Common myeloid progenitor, CD34-positive (primary cell): Measurements from ENCODE around the gene WWOX.

Experiments used
- CTCF ChIA-PET: fragments of 350-600 bp; sonication (Branson Sonifier 250); formaldehyde crosslinking; loops from one replicate; lab custom pipeline; 2021; ENCODE audit warnings: antibody characterized with exemption; lab: Charles Lee
- POLR2A ChIA-PET: fragments of 350-600 bp; sonication (Branson Sonifier 250); formaldehyde crosslinking; loops from one replicate; lab custom pipeline; 2021; ENCODE audit warnings: antibody characterized with exemption; lab: Charles Lee
- DNase-seq, 3 donors: peaks; one replicate each; pipeline versions ENCODE4 v3.0.0 to v3.0.0-alpha.2; 2013
- H3K27ac ChIP-seq, 2 experiments: 1 replicate in 1 of 2; 2 replicates in 1 of 2; pipeline ENCODE4 v1.7.0; 2013; ENCODE audit warnings: inconsistent platforms in 2 of 2, low read length in 2 of 2, mild to moderate bottlenecking in 2 of 2, low read depth in 1 of 2, moderate library complexity in 1 of 2; ENCODE audit not compliant: severe bottlenecking in 2 of 2, insufficient read depth in 1 of 2, poor library complexity in 1 of 2
- H3K27me3 ChIP-seq, 5 experiments: replicated peaks in 2 of 5; 1 replicate in 3 of 5; 2 replicates in 2 of 5; pipeline versions ENCODE4 v1.6.1 to v1.7.0; 2013; ENCODE audit warnings: low read length in 4 of 5, mild to moderate bottlenecking in 2 of 5, moderate library complexity in 2 of 5, inconsistent platforms in 1 of 5; ENCODE audit not compliant: insufficient read depth in 5 of 5, control insufficient read depth in 4 of 5
- H3K36me3 ChIP-seq, 4 experiments: 1 replicate in 2 of 4; 2 replicates in 2 of 4; pipeline versions ENCODE4 v1.6.1 to v1.7.0; 2013; ENCODE audit warnings: low read length in 3 of 4, control low read depth in 1 of 4, mild to moderate bottlenecking in 1 of 4; ENCODE audit not compliant: control insufficient read depth in 4 of 4, insufficient read depth in 4 of 4
- H3K4me1 ChIP-seq, 4 experiments: 1 replicate in 3 of 4; 2 replicates in 1 of 4; pipeline versions ENCODE4 v1.6.1 to v1.7.1; 2013; ENCODE audit warnings: low read length in 3 of 4, mild to moderate bottlenecking in 3 of 4, control low read depth in 1 of 4, inconsistent platforms in 1 of 4, moderate library complexity in 1 of 4; ENCODE audit not compliant: control insufficient read depth in 4 of 4, insufficient read depth in 4 of 4; ENCODE audit errors: control extremely low read depth in 1 of 4
- H3K4me3 ChIP-seq, 7 experiments: 1 replicate in 4 of 7; 2 replicates in 3 of 7; pipeline versions ENCODE4 v1.5.1 to v1.7.0; 2013; ENCODE audit warnings: mild to moderate bottlenecking in 7 of 7, low read length in 6 of 7, moderate library complexity in 6 of 7, inconsistent platforms in 2 of 7, low read depth in 2 of 7, control low read depth in 1 of 7; ENCODE audit not compliant: insufficient read depth in 4 of 7, control insufficient read depth in 1 of 7; ENCODE audit errors: extremely low read depth in 1 of 7
- H3K9me3 ChIP-seq, 5 experiments: 1 replicate in 4 of 5; 2 replicates in 1 of 5; pipeline versions ENCODE4 v1.6.1 to v1.7.1; 2013; ENCODE audit warnings: low read length in 4 of 5, mild to moderate bottlenecking in 2 of 5, inconsistent platforms in 1 of 5, low read depth in 1 of 5, moderate library complexity in 1 of 5; ENCODE audit not compliant: control insufficient read depth in 4 of 5, insufficient read depth in 2 of 5; ENCODE audit errors: control extremely low read depth in 1 of 5
- WGBS: methylation state at CpG from one replicate; pipeline ENCODE4 v1.1.5; 2013; ENCODE audit not compliant: insufficient coverage; 5-methylcytosine and 5-hydroxymethylcytosine counted together

WWOX gene

DNA sequence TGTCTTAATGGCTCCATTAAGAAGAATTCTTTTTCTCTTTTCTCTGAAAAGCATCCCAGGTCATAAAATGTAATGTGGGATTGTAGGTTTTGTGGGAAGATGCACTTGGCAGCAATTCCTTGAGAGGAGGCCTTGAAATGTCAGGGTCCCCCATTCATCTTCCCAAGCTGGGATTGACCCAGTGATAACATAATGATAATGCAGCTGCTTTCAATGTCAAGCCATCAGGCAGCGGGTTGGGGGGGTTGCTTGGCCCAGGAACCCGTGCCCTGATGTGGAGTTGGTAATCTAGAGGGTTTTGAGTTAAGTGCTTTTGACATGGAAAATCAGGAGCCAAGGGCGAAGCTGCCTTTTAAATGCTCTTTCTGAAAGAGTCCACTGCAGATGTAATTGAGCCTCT, 484.0 kb downstream of the WWOX start:
- Histone ChIP-seq H3K27ac (no peak overlapping the region), H3K27me3 (no peaks in the 10 kb centered on the region), H3K4me1 (no peaks in the 10 kb centered on the region), H3K9me3 (no peaks in the 10 kb centered on the region), H3K4me3 (no peak overlapping the region), H3K36me3 (no peaks in the 10 kb centered on the region)
- no peak for DNase-seq
- POLR2A ChIA-PET, result no interaction called here
- 100% methylated on average over 3 of the region's 3 CpGs for WGBS
- CTCF ChIA-PET, result interaction anchor here (1.3 kb wide), 1 partner anchor 10 kb away, joined by 3 read pairs; no protein-coding TSS in a partner anchor

DNA sequence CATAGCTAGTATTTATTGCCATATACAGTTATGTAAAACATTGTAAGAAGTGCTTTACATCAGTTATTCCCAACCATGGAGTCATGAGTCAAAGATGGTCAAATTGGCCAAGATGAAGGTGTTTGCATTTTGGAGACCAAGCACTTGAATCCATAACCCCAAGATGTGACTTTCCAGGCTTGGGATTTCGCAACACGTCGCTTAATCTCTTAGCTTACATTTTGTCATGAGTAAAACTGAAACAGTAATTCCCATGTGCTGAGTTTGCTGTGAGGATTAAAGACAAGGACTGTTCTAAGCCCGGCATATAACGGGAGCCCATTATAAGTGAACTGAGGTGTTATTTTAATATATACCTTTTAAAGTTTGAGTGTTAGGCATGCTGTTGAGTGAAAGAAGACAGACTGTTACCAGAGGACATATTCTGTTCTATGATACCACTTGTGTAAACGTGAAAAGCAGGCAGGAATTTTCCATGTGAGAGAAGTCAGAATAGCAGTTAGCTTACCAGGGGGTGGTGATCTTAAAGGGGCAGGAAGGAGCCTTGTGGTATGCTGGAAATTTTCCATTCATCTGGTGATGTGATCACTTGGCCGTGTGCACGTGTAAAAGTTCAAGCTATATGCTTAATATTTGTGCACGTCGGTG, 484.9 kb downstream of the WWOX start:
- Histone ChIP-seq H3K4me3 (no peak overlapping the region), H3K36me3 (no peaks in the 10 kb centered on the region), H3K27me3 (no peaks in the 10 kb centered on the region), H3K27ac (no peak overlapping the region), H3K4me1 (no peaks in the 10 kb centered on the region), H3K9me3 (no peaks in the 10 kb centered on the region)
- 96% methylated on average over 8 of the region's 10 CpGs for WGBS
- no peak for DNase-seq
- POLR2A ChIA-PET, result no interaction called here
- CTCF ChIA-PET, result interaction anchor here (1.3 kb wide), 1 partner anchor 10 kb away, joined by 3 read pairs; no protein-coding TSS in a partner anchor

DNA sequence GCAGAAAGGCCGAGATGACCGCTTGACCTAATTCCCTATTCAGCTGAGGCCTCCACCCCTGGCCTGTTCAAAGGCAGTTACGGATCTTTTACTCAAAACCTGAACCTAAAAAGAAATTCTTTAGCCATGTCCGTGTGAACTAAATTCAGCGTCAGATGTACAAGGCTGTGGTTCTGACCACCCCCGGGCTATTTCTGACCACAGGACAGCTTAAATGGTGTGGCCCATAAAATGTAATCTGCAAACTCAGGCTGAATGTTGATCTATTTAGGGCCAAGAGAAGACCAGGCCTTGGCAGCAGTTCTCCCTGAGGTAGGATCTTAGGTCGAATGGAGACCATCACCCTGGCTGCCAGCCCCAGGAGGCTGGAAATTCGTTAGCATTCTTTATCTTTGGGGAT, 485.5 kb downstream of the WWOX start:
- POLR2A ChIA-PET, result no interaction called here
- Histone ChIP-seq H3K4me3 (no peak overlapping the region), H3K36me3 (no peaks in the 10 kb centered on the region), H3K9me3 (no peaks in the 10 kb centered on the region), H3K27me3 (no peaks in the 10 kb centered on the region), H3K27ac (no peak overlapping the region), H3K4me1 (no peaks in the 10 kb centered on the region)
- CTCF ChIA-PET, result no interaction called here
- no peak for DNase-seq
- 97% methylated on average over 8 of the region's 8 CpGs for WGBS

DNA sequence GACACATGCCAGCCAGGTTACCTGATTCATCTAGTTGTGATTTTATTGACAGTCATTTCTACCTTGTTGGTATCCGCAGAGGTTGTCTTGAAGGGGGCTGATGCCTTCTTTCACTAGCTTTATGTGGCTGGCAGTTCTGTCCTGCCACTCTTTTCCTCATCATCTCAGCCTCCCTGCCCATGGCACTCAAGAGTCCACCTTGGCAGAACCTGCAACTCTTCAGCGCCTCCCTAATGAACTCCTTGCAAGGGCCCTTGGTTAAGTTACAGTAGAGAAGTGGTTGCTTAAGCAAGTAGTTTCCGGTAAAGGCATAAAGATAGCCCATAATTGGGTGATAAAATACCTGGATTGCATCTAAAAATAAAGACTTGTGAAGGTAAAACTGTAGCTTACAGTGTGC, 489.9 kb downstream of the WWOX start:
- DNase-seq, result no peak
- POLR2A ChIA-PET, result no interaction called here
- H3K9me3 ChIP-seq, result no peaks in the 10 kb centered on the region
- H3K36me3 ChIP-seq, result no peaks in the 10 kb centered on the region
- H3K27me3 ChIP-seq, result no peaks in the 10 kb centered on the region
- H3K27ac ChIP-seq, result no peak overlapping the region
- CTCF ChIA-PET, result no interaction called here
- H3K4me1 ChIP-seq, result no peaks in the 10 kb centered on the region
- 93% methylated on average over 3 of the region's 3 CpGs for WGBS
- no peak overlapping the region for H3K4me3 ChIP-seq

DNA sequence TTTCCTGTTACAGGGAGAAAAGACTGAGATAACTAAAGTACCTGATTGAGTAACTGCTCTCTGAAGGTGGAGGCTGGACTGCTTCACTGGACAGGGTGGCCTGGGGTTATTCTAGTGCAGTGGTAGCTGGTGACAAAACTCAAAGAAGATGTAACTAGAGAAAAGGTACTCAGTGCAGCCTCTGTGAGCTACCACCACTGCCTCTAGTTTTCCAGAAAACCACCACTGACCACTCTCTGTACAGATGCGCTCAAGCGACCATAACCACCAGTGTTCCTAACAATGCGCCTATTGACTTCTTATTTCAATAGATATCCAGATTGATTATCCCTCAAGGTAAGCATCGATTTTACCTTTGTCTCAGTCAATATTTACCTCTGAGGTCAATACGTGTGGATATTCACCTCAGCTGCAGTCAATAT, 492.2 kb downstream of the WWOX start:
- POLR2A ChIA-PET, result no interaction called here
- no peak for DNase-seq
- Histone ChIP-seq H3K27ac (no peak overlapping the region), H3K27me3 (no peaks in the 10 kb centered on the region), H3K4me1 (no peaks in the 10 kb centered on the region), H3K36me3 (no peaks in the 10 kb centered on the region), H3K9me3 (no peaks in the 10 kb centered on the region), H3K4me3 (no peak overlapping the region)
- 100% methylated on average over 3 of the region's 5 CpGs for WGBS
- CTCF ChIA-PET, result no interaction called here

DNA sequence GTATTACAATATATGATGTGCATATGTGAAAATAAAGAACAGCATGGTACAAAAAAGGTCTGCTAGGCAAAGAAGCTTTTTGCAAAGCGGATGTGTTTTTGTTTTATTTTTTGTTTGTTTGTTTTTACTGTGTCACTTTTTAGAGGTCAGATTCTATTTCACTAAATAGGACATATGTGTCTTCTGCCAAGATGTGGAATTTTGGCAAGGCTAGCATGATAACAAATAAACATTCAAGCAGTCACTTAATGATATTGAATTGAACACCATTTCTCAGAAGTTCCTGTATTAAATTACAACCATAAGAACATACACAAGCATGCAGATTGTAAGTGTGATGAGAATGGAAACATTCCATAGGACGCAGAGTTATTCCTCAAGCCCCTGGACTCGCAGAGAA, 492.7 kb downstream of the WWOX start:
- no peak for DNase-seq
- H3K9me3 ChIP-seq, result no peaks in the 10 kb centered on the region
- H3K36me3 ChIP-seq, result no peaks in the 10 kb centered on the region
- no peaks in the 10 kb centered on the region for H3K27me3 ChIP-seq
- no peaks in the 10 kb centered on the region for H3K4me1 ChIP-seq
- ChIA-PET POLR2A (no interaction called here), CTCF (no interaction called here)
- no peak overlapping the region for H3K27ac ChIP-seq
- WGBS, result 100% methylated on average over 3 of the region's 3 CpGs
- H3K4me3 ChIP-seq, result no peak overlapping the region

DNA sequence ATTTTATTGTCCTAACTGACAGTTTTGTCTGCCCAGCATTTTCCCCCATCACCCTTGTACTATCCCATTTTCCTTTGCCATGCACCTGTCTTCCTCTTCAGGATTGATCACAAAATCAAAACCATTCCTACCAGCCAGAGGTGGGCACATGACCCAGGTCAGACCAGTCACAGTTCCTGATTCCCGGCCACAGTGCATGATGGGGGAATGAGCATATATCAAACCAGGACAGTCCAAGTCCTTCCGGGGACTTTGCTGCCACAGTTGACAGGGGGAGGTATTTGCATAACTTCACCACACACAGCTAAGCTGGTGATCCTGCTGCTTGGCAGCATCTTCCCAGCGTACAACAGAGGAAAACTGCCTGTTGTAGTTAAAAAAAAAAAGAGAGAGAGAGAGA, 493.9 kb downstream of the WWOX start:
- Histone ChIP-seq H3K36me3 (no peaks in the 10 kb centered on the region), H3K9me3 (no peaks in the 10 kb centered on the region), H3K27ac (no peak overlapping the region), H3K4me1 (no peaks in the 10 kb centered on the region), H3K27me3 (no peaks in the 10 kb centered on the region), H3K4me3 (no peak overlapping the region)
- DNase-seq, result no peak
- CTCF ChIA-PET, result no interaction called here
- WGBS, result 100% methylated on average over 1 of the region's 3 CpGs
- POLR2A ChIA-PET, result no interaction called here
